PC-3 (cell line): ENCODE results near the gene DNAH10. TPM values are rescaled to one million over a fixed set of nuclear protein-coding genes. Genes with fewer than 3 reads are reported as not detected.

ENCODE experiments used
- ATAC-seq: fragments of 200-7000 bp; cut with Tn5 transposase; 2 replicates; pipeline ENCODE4 v1.9.1; 2020; ENCODE audit warnings: mild to moderate bottlenecking, moderate library complexity
- BruUV-seq: library from RNA; stranded (reverse); fragments of 400-500 nt; replicated peaks from 2 replicates; lab custom pipeline; 2021; lab: Mats Ljungman, UMichigan
- CTCF ChIA-PET: fragments of 300-600 bp; sonication (Branson Sonifier 250); formaldehyde crosslinking; loops from one replicate; lab custom pipeline; 2022; ENCODE audit warnings: antibody characterized with exemption; lab: Charles Lee
- POLR2A ChIA-PET: fragments of 300-600 bp; sonication (Branson Sonifier 250); formaldehyde crosslinking; loops from one replicate; lab custom pipeline; 2022; ENCODE audit warnings: antibody characterized with exemption; ENCODE audit not compliant: unreplicated experiment; lab: Charles Lee
- DNase-seq: peaks from one replicate; pipeline ENCODE4 v3.0.0-alpha.2; 2015
- H2AFZ ChIP-seq: fragments of 300-600 bp; sonication (generic); 2 replicates; pipeline ENCODE4 v1.6.0; 2016; ENCODE audit warnings: antibody characterized with exemption, low read length
- H3F3A ChIP-seq: fragments of 300-600 bp; sonication (generic); one replicate; pipeline ENCODE4 v1.6.0; 2017; ENCODE audit warnings: antibody characterized with exemption, low read length, control low read depth, mild to moderate bottlenecking; ENCODE audit not compliant: unreplicated experiment
- H3K27ac ChIP-seq: fragments of 300-600 bp; sonication (generic); 2 replicates; pipeline ENCODE4 v1.5.1; 2016; ENCODE audit warnings: mild to moderate bottlenecking, low read length
- H3K27me3 ChIP-seq: fragments of 300-600 bp; sonication (generic); 2 replicates; pipeline ENCODE4 v1.6.1; 2016; ENCODE audit warnings: low read length, mixed read lengths
- H3K36me3 ChIP-seq: fragments of 300-600 bp; sonication (generic); 2 replicates; pipeline ENCODE4 v1.6.1; 2016; ENCODE audit warnings: low read depth, mixed run types, low read length, mixed read lengths
- H3K4me1 ChIP-seq: fragments of 300-600 bp; sonication (generic); 2 replicates; pipeline ENCODE4 v1.5.1; 2016; ENCODE audit warnings: low read length; ENCODE audit not compliant: insufficient read depth
- H3K4me2 ChIP-seq: fragments of 300-600 bp; sonication (generic); 2 replicates; pipeline ENCODE4 v1.6.0; 2016; ENCODE audit warnings: low read length
- H3K4me3 ChIP-seq: fragments of 300-600 bp; sonication (generic); 2 replicates; pipeline ENCODE4 v1.5.1; 2016; ENCODE audit warnings: mild to moderate bottlenecking, low read length, mixed read lengths
- H3K79me2 ChIP-seq: fragments of 300-600 bp; sonication (generic); 2 replicates; pipeline ENCODE4 v1.6.1; 2017; ENCODE audit warnings: low read length, mixed read lengths
- H3K9ac ChIP-seq: fragments of 300-600 bp; sonication (generic); 2 replicates; pipeline ENCODE4 v1.6.0; 2016; ENCODE audit warnings: mild to moderate bottlenecking, low read length
- H3K9me2 ChIP-seq: fragments of 300-600 bp; sonication (generic); replicated peaks from 2 replicates; pipeline ENCODE4 v1.6.1; 2016; ENCODE audit warnings: mixed run types, low read length, mixed read lengths
- H3K9me3 ChIP-seq: fragments of 300-600 bp; sonication (generic); 2 replicates; pipeline ENCODE4 v1.6.1; 2016; ENCODE audit warnings: low read length, mixed read lengths
- H4K20me1 ChIP-seq: fragments of 300-600 bp; sonication (generic); 2 replicates; pipeline ENCODE4 v1.6.1; 2016; ENCODE audit warnings: low read length, mixed read lengths
- CTCF ChIP-seq: fragments of 300-600 bp; sonication (generic); conservative IDR thresholded peaks from 2 replicates; pipeline ENCODE4 v1.5.1; 2017; ENCODE audit warnings: antibody characterized with exemption, low read depth, mild to moderate bottlenecking, low read length
- EZH2 ChIP-seq: fragments of 300-600 bp; sonication (generic); IDR thresholded peaks from one replicate; pipeline ENCODE4 v1.6.1; 2017; ENCODE audit warnings: antibody characterized with exemption, mild to moderate bottlenecking, low read length; ENCODE audit not compliant: unreplicated experiment
- EZH2phosphoT487 ChIP-seq: fragments of 300-600 bp; sonication (generic); IDR thresholded peaks from 2 replicates; pipeline ENCODE4 v1.6.1; 2018; ENCODE audit warnings: mild to moderate bottlenecking, antibody characterized with exemption, low read length, borderline replicate concordance
- intact Hi-C: fragments of 100-400 bp; cut with micrococcal nuclease; formaldehyde crosslinking; loops from 2 replicates; pipeline ENCODE4 v1.9.0; 2023
- total RNA-seq: library from RNA; depleted of rRNA; stranded (reverse); fragments of >200 nt; gene quantifications from 2 replicates; pipeline ENCODE4 v1.2.3, GENCODE V29; 2014

DNAH10 gene
- total RNA-seq, 1 experiment from 2014 or later = 0.15 TPM

GRCh38 chr12:123822804-123823203 is 60.7 kb downstream of the DNAH10 start:
- no peak overlapping the region for H3K4me3 ChIP-seq
- H3K79me2 ChIP-seq = no peaks in the 10 kb centered on the region
- H4K20me1 ChIP-seq = no peaks in the 10 kb centered on the region
- no peaks in the 10 kb centered on the region for H3K36me3 ChIP-seq
- no peaks in the 10 kb centered on the region for H3K9me2 ChIP-seq
- TF ChIP-seq EZH2 = no peak
- TF ChIP-seq CTCF = no peak
- TF ChIP-seq EZH2phosphoT487 = no peak
- H3K4me1 ChIP-seq = no peaks in the 10 kb centered on the region
- ChIA-PET CTCF (no interaction called here), POLR2A (no interaction called here)
- intact Hi-C loops = no loop called here
- DNase-seq = no peak
- BruUV-seq = no TSS peak
- no peak overlapping the region for H3K4me2 ChIP-seq
- ATAC-seq = no peak
- H3K27me3 ChIP-seq = peaks cover 27% of the 10 kb centered on the region
- H3F3A ChIP-seq = no peaks in the 10 kb centered on the region
- no peaks in the 10 kb centered on the region for H3K9me3 ChIP-seq
- H3K9ac ChIP-seq = no peak overlapping the region
- H3K27ac ChIP-seq = no peak overlapping the region
- H2AFZ ChIP-seq = no peak overlapping the region

- peaks cover 30% of the 10 kb centered on the region for H3K27me3 ChIP-seq
- intact Hi-C loops = no loop called here
- H4K20me1 ChIP-seq = no peaks in the 10 kb centered on the region
- no peaks in the 10 kb centered on the region for H3K9me3 ChIP-seq
- CTCF ChIA-PET = no interaction called here
- H3F3A ChIP-seq = no peaks in the 10 kb centered on the region
- H3K36me3 ChIP-seq = no peaks in the 10 kb centered on the region
- no peaks in the 10 kb centered on the region for H3K9me2 ChIP-seq
- H3K4me3 ChIP-seq = no peak overlapping the region
- no peaks in the 10 kb centered on the region for H3K79me2 ChIP-seq
- H3K4me2 ChIP-seq = no peak overlapping the region
- no peak overlapping the region for H3K27ac ChIP-seq
- DNase-seq (no peak), ATAC-seq (no peak)
- no peak overlapping the region for H3K9ac ChIP-seq
- no peak overlapping the region for H2AFZ ChIP-seq
- POLR2A ChIA-PET = no interaction called here
- BruUV-seq = no TSS peak
- no peak for TF ChIP-seq EZH2phosphoT487
- no peak for TF ChIP-seq CTCF
- TF ChIP-seq EZH2 = no peak
- H3K4me1 ChIP-seq = no peaks in the 10 kb centered on the region
Observed at GRCh38 chr12:123828120-123828519, 66.0 kb downstream of the DNAH10 start.

- Histone ChIP-seq H2AFZ (no peak overlapping the region), H3K27ac (no peak overlapping the region), H3K36me3 (no peaks in the 10 kb centered on the region), H3K9me2 (no peaks in the 10 kb centered on the region), H3F3A (no peaks in the 10 kb centered on the region), H3K9me3 (no peaks in the 10 kb centered on the region), H4K20me1 (no peaks in the 10 kb centered on the region), H3K4me3 (no peak overlapping the region), H3K4me2 (no peak overlapping the region), H3K27me3 (peaks cover 26% of the 10 kb centered on the region), H3K79me2 (no peaks in the 10 kb centered on the region), H3K4me1 (no peaks in the 10 kb centered on the region), H3K9ac (no peak overlapping the region)
- no peak for TF ChIP-seq EZH2
- TF ChIP-seq CTCF = no peak
- no peak for TF ChIP-seq EZH2phosphoT487
- ATAC-seq (no peak), DNase-seq (no peak)
- BruUV-seq = no TSS peak
- ChIA-PET CTCF (no interaction called here), POLR2A (no interaction called here)
- intact Hi-C loops = no loop called here
Observed at GRCh38 chr12:123828854-123829547, 66.9 kb downstream of the DNAH10 start.
